K562 (cell line): Measurements from ENCODE around the gene PKD2. TPM values are rescaled to one million over a fixed set of nuclear protein-coding genes. Genes with fewer than 3 reads are reported as not detected.

Source experiments
- ATAC-seq: fragments of 200-7000 bp; cut with Tn5 transposase; 3 replicates; pipeline ENCODE4 v1.9.1; 2020; ENCODE audit warnings: moderate library complexity
- BruUV-seq: library from RNA; stranded (reverse); fragments of 400-500 nt; replicated peaks from 2 replicates; lab custom pipeline; 2021; lab: Mats Ljungman, UMichigan
- CTCF ChIA-PET: fragments of 300-600 bp; formaldehyde crosslinking; extraction: SDS; loops from one replicate; lab custom pipeline; 2021; ENCODE audit warnings: low intra/inter-chr PET ratio; lab: Yijun Ruan, JAX
- POLR2A ChIA-PET: fragments of 300-600, 350-650 bp; sonication (Branson Sonifier 250); formaldehyde crosslinking; extraction: SDS; loops from one replicate; lab custom pipeline; 2021; ENCODE audit warnings: antibody characterized with exemption, inconsistent platforms; lab: Yijun Ruan, JAX
- DNase-seq, 4 experiments: peaks; one replicate each; pipeline versions ENCODE4 v3.0.0 to v3.0.0-alpha.2; 2011 to 2018; ENCODE audit warnings: low spot score in 3 of 4, mixed read lengths in 3 of 4; ENCODE audit errors: extremely low read depth in 1 of 4
- FAIRE-seq: peaks from 2 replicates; lab custom pipeline; 2011; peaks lifted over from hg19 to GRCh38; lab: Jason Lieb, UNC
- H2AFZ ChIP-seq: 2 replicates; pipeline ENCODE4 v1.6.0; 2011; ENCODE audit warnings: low read depth, low read length, control low read depth, inconsistent platforms
- H3K27ac ChIP-seq: fragments of 200-600 bp; 3 replicates; pipeline ENCODE4 v1.8.0; 2011; ENCODE audit warnings: low read depth, mild to moderate bottlenecking, control low read depth, inconsistent platforms, low read length, moderate library complexity, mixed read lengths; ENCODE audit errors: extremely low read depth
- H3K27me3 ChIP-seq, 2 experiments: fragments of 300-600 bp in 1 of 2; 2 replicates in 1 of 2; 3 replicates in 1 of 2; pipeline versions ENCODE4 v1.6.0 to v1.8.0; 2011; ENCODE audit warnings: inconsistent platforms in 2 of 2, low read length in 2 of 2, mild to moderate bottlenecking in 1 of 2, mixed read lengths in 1 of 2, moderate library complexity in 1 of 2; ENCODE audit not compliant: control insufficient read depth in 2 of 2, insufficient read depth in 2 of 2
- H3K36me3 ChIP-seq: fragments of 300-600 bp; 3 replicates; pipeline ENCODE4 v1.8.0; 2011; ENCODE audit warnings: mild to moderate bottlenecking, low read length, inconsistent platforms; ENCODE audit not compliant: control insufficient read depth, insufficient read depth
- H3K4me1 ChIP-seq, 2 experiments: fragments of 200-600 bp in 1 of 2; replicated peaks in 1 of 2; 2 replicates in 1 of 2; 3 replicates in 1 of 2; pipeline versions ENCODE4 v1.5.1 to v1.8.0; 2011; ENCODE audit warnings: inconsistent platforms in 2 of 2, low read length in 2 of 2, mild to moderate bottlenecking in 1 of 2, mixed read lengths in 1 of 2, moderate library complexity in 1 of 2; ENCODE audit not compliant: control insufficient read depth in 2 of 2, insufficient read depth in 2 of 2
- H3K4me2 ChIP-seq: 2 replicates; pipeline ENCODE4 v1.6.1; 2011; ENCODE audit warnings: low read length, control low read depth, inconsistent platforms, mixed read lengths; ENCODE audit not compliant: insufficient read depth
- H3K4me3 ChIP-seq: fragments of 200-600 bp; sonication (generic), shearing (Covaris generic); 2 replicates; pipeline ENCODE4 v1.5.1; 2016; ENCODE audit warnings: control low read depth, inconsistent platforms
- H3K79me2 ChIP-seq: fragments of 200-600 bp; 3 replicates; pipeline ENCODE4 v1.8.0; 2011; ENCODE audit warnings: low read length, inconsistent platforms; ENCODE audit not compliant: control insufficient read depth, insufficient read depth
- H3K9ac ChIP-seq, 2 experiments: 2 replicates each; pipeline versions ENCODE4 v1.6.0 to v1.6.1; 2011; ENCODE audit warnings: low read depth in 2 of 2, low read length in 2 of 2, control low read depth in 1 of 2, inconsistent platforms in 1 of 2, mild to moderate bottlenecking in 1 of 2, mixed read lengths in 1 of 2; ENCODE audit not compliant: insufficient read depth in 1 of 2
- H3K9me1 ChIP-seq: one replicate; pipeline ENCODE4 v1.6.0; 2011; ENCODE audit warnings: inconsistent platforms, mild to moderate bottlenecking, low read length, moderate library complexity; ENCODE audit not compliant: control insufficient read depth, insufficient read depth
- H3K9me3 ChIP-seq: replicated peaks from 2 replicates; pipeline ENCODE4 v1.5.1; 2011; ENCODE audit warnings: low read depth, low read length, inconsistent platforms; ENCODE audit not compliant: control insufficient read depth, insufficient read depth
- H4K20me1 ChIP-seq: replicated peaks from 2 replicates; pipeline ENCODE4 v1.6.1; 2011; ENCODE audit warnings: low read length, inconsistent platforms, mixed read lengths; ENCODE audit not compliant: control insufficient read depth, insufficient read depth
- ATF6 ChIP-seq: sonication (generic); formaldehyde crosslinking; IDR thresholded peaks from 2 replicates; pipeline ENCODE4 v1.4.0; 2020; ENCODE audit warnings: mild to moderate bottlenecking, missing genetic modification reagents
- E2F3 ChIP-seq: fragments of 250-450 bp; sonication (Bioruptor Pico); IDR thresholded peaks from 2 replicates; pipeline ENCODE4 v1.4.0; 2020; ENCODE audit warnings: mild to moderate bottlenecking
- EGR1 ChIP-seq: fragments of 450-650 bp; conservative IDR thresholded peaks from 2 replicates; pipeline ENCODE4 v1.6.1; 2017; ENCODE audit warnings: mild to moderate bottlenecking
- EHMT2 ChIP-seq: fragments of 450-650 bp; IDR thresholded peaks from 2 replicates; pipeline ENCODE4 v1.6.1; 2018; ENCODE audit warnings: antibody characterized with exemption
- FOXK1 ChIP-seq: sonication (generic); formaldehyde crosslinking; IDR thresholded peaks from 2 replicates; pipeline ENCODE4 v1.8.0; 2022; ENCODE audit warnings: missing genetic modification reagents, mild to moderate bottlenecking, borderline replicate concordance
- FOXP1 ChIP-seq: sonication (generic); formaldehyde crosslinking; IDR thresholded peaks from 2 replicates; pipeline ENCODE4 v1.8.0; 2022; ENCODE audit warnings: mild to moderate bottlenecking, missing genetic modification reagents
- HMGN3 ChIP-seq: IDR thresholded peaks from 2 replicates; pipeline ENCODE4 v1.6.1; 2011; ENCODE audit warnings: borderline replicate concordance, low read depth, mild to moderate bottlenecking, mixed read lengths, low read length; ENCODE audit not compliant: insufficient read length; ENCODE audit errors: extremely low read depth
- SMARCA5 ChIP-seq: fragments of 450-650 bp; IDR thresholded peaks from 2 replicates; pipeline ENCODE4 v1.6.1; 2016
- TAF1 ChIP-seq: IDR thresholded peaks from 2 replicates; pipeline ENCODE4 v1.6.1; 2011; ENCODE audit warnings: mild to moderate bottlenecking, low read length, moderate library complexity; ENCODE audit not compliant: insufficient read depth, control insufficient read depth, severe bottlenecking; ENCODE audit errors: extremely low read depth
- U2AF1 ChIP-seq: fragments of 200-400 bp; formaldehyde crosslinking; optimal IDR thresholded peaks from 2 replicates; pipeline ENCODE3; 2017; ENCODE audit warnings: mild to moderate bottlenecking, low read depth, low read length, moderate library complexity
- WGBS: fragments of 100-300 bp; shearing (Covaris generic); methylation state at CpG from one replicate; pipeline ENCODE4 v1.1.6; 2016; ENCODE audit warnings: low coverage, mixed read lengths; ENCODE audit not compliant: insufficient coverage; ENCODE audit errors: missing lambda C conversion rate; 5-methylcytosine and 5-hydroxymethylcytosine counted together
- in situ Hi-C: fragments of 300-500 bp; cut with MboI; formaldehyde crosslinking; loops from 4 replicates; pipeline ENCODE4 v1.15.0; 2018; ENCODE audit warnings: inconsistent platforms, mixed read lengths
- intact Hi-C: fragments of 100-400 bp; cut with micrococcal nuclease; formaldehyde crosslinking; loops from 2 replicates; pipeline ENCODE4 v1.14.2; 2022
- polyA plus RNA-seq, 8 experiments: library from polyadenylated mRNA; depleted of rRNA in 4 of 8; stranded (reverse) in 5 of 8; unstranded in 3 of 8; fragments of >200 nt; fragmentation: Nextera tagmentation in 2 of 8; fragmentation: Illumina TruSeq in 1 of 8; extraction: Ambion mirVana in 2 of 8; extraction: Trizol in 1 of 8; gene quantifications; 2 replicates each; pipeline versions ENCODE4 v1.2.1 to v1.2.3, GENCODE V29; 2011 to 2014; ENCODE audit warnings: inconsistent platforms in 1 of 8, missing spikeins in 1 of 8
- total RNA-seq, 7 experiments: library from RNA; depleted of rRNA in 6 of 7; stranded (reverse); fragments of >200 nt in 6 of 7; fragmentation: Illumina TruSeq in 2 of 7; extraction: Trizol in 2 of 7; gene quantifications; 2 replicates each; pipeline versions ENCODE4 v1.2.1 to v1.2.3, GENCODE V29; 2011 to 2021; ENCODE audit warnings: low replicate concordance in 1 of 7
- TF ChIP-seq, protein P1 (sequence below): fragments of 450-650 bp; IDR thresholded peaks from 2 replicates; pipeline ENCODE4 v1.6.1; 2016; ENCODE audit warnings: missing biosample characterization, missing genetic modification characterization

The PKD2 gene
- total and polyA plus RNA-seq, 9 of the 15 experiments (the other 6 are each of a cell fraction or from before 2014, with no cell fraction given) = 0.11 to 1.2 (median 0.47) TPM

DNA sequence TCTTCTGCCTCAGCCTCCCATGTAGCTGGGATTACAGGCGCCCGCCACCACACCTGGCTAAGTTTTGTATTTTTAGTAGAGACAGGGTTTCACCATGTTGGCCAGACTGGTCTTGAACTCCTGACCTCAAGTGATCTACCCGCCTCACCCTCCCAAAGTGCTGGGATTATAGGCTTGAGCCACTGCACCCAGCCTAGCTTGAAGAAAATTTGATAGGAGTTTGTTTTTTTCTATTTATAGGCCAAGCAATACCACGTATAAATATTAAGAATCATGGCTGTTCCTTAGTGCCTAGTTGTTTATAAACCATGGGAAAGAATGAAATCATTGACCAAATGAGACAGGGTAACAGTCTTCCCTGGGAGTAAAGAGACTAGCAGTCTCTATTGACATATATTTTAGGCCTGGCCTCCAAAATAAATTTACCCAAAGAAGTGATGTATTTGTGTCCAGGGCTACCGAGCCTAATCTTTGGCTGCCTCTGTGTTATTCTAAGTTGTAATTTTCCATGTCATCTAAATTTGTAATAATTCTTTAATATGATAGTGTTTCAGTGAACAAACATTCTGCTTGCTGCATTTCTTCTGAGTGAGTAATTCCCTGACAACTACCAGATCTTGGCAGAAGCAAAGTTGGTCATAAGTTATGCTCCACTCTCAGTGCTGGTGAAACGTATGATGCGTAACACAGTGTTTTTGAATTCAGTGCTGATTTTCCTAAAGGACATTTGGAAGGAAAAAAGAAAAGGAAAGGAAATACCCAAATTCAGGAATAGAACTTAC lies 10.3 kb downstream of the PKD2 start:
- Histone ChIP-seq H3K9ac (no peak overlapping the region), H3K27me3 (peaks cover 0 to 6% of the 10 kb centered on the region in 2 experiments; a peak in 1 of 5 replicates), H3K9me1 (no peaks in the 10 kb centered on the region), H3K27ac (no peak overlapping the region), H3K9me3 (no peaks in the 10 kb centered on the region), H3K4me3 (no peak overlapping the region), H3K79me2 (no peaks in the 10 kb centered on the region), H2AFZ (no peak overlapping the region), H4K20me1 (no peaks in the 10 kb centered on the region), H3K36me3 (no peaks in the 10 kb centered on the region), H3K4me1 (no peaks in the 10 kb centered on the region; a peak in 1 of 5 replicates), H3K4me2 (no peak overlapping the region)
- no peak for ATAC-seq
- ChIA-PET POLR2A (no interaction called here), CTCF (no interaction called here)
- in situ Hi-C loops (no loop called here), intact Hi-C loops (no loop called here)
- BruUV-seq = no TSS peak
- no peak for DNase-seq
- WGBS = 39% methylated on average over 7 of the region's 7 CpGs
- FAIRE-seq = no peak
- no peak for TF ChIP-seq EGR1
- no peak for TF ChIP-seq TAF1
- TF ChIP-seq FOXK1 = no peak
- no peak for TF ChIP-seq FOXP1 (CRISPR knock-in tag)
- TF ChIP-seq EHMT2 = no peak
- no peak for TF ChIP-seq SMARCA5
- TF ChIP-seq, protein P1, sequence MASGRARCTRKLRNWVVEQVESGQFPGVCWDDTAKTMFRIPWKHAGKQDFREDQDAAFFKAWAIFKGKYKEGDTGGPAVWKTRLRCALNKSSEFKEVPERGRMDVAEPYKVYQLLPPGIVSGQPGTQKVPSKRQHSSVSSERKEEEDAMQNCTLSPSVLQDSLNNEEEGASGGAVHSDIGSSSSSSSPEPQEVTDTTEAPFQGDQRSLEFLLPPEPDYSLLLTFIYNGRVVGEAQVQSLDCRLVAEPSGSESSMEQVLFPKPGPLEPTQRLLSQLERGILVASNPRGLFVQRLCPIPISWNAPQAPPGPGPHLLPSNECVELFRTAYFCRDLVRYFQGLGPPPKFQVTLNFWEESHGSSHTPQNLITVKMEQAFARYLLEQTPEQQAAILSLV (tag) = no peak
- TF ChIP-seq HMGN3 = no peak
- no peak for TF ChIP-seq U2AF1
- no peak for TF ChIP-seq E2F3 (CRISPR knock-in tag)
- no peak for TF ChIP-seq ATF6 (CRISPR knock-in tag)
